GM23338 (cell line): ENCODE results near the gene MAMDC2. TPM values are rescaled to one million over a fixed set of nuclear protein-coding genes. Genes with fewer than 3 reads are reported as not detected.

Experiments
- ATAC-seq: fragments of 200-7000 bp; cut with Tn5 transposase; 3 replicates; pipeline ENCODE4 v1.9.1; 2020
- DNase-seq: peaks from one replicate; pipeline ENCODE4 v3.0.0-alpha.2; 2015; ENCODE audit warnings: low spot score
- H2AFZ ChIP-seq: fragments of 200-600 bp; sonication (generic); 2 replicates; pipeline ENCODE4 v1.8.0; 2016; ENCODE audit warnings: antibody characterized with exemption, mild to moderate bottlenecking, moderate library complexity
- H3F3A ChIP-seq: fragments of 200-600 bp; sonication (generic); replicated peaks from 2 replicates; pipeline ENCODE4 v1.8.0; 2017; ENCODE audit warnings: antibody characterized with exemption, mixed run types, low read depth
- H3K27ac ChIP-seq: fragments of 200-600 bp; sonication (generic); 2 replicates; pipeline ENCODE4 v1.6.1; 2016; ENCODE audit warnings: low read depth
- H3K27me3 ChIP-seq: fragments of 200-600 bp; sonication (generic); 2 replicates; pipeline ENCODE4 v1.8.0; 2016; ENCODE audit warnings: mild to moderate bottlenecking, mixed run types, moderate library complexity; ENCODE audit not compliant: insufficient read depth
- H3K36me3 ChIP-seq: fragments of 200-600 bp; sonication (generic); 2 replicates; pipeline ENCODE4 v1.8.0; 2016; ENCODE audit warnings: mild to moderate bottlenecking; ENCODE audit not compliant: insufficient read depth
- H3K4me1 ChIP-seq: fragments of 200-600 bp; sonication (generic); 2 replicates; pipeline ENCODE4 v1.8.0; 2016; ENCODE audit warnings: mild to moderate bottlenecking, moderate library complexity; ENCODE audit not compliant: insufficient read depth
- H3K4me2 ChIP-seq: fragments of 200-600 bp; sonication (generic); 2 replicates; pipeline ENCODE4 v1.7.1; 2017; ENCODE audit warnings: mixed run types
- H3K4me3 ChIP-seq: fragments of 200-600 bp; sonication (generic); 2 replicates; pipeline ENCODE4 v1.6.1; 2016; ENCODE audit warnings: mixed run types
- H3K79me2 ChIP-seq: fragments of 200-600 bp; sonication (generic); replicated peaks from 2 replicates; pipeline ENCODE4 v1.8.0; 2017; ENCODE audit warnings: mild to moderate bottlenecking; ENCODE audit not compliant: insufficient read depth
- H3K9me2 ChIP-seq: fragments of 200-600 bp; sonication (generic); 2 replicates; pipeline ENCODE4 v1.8.0; 2017; ENCODE audit not compliant: insufficient read depth
- H4K20me1 ChIP-seq: fragments of 200-600 bp; sonication (generic); replicated peaks from 2 replicates; pipeline ENCODE4 v1.8.0; 2017; ENCODE audit warnings: mild to moderate bottlenecking; ENCODE audit not compliant: insufficient read depth
- H3K27ac Mint-ChIP-seq: 2 replicates; pipeline ENCODE4 v1.8.0; 2020; ENCODE audit warnings: inconsistent platforms, mild to moderate bottlenecking, moderate library complexity, mixed read lengths
- H3K27me3 Mint-ChIP-seq: 3 replicates; pipeline ENCODE4 v1.8.0; 2022; ENCODE audit warnings: low read depth, mild to moderate bottlenecking, moderate library complexity, mixed read lengths, inconsistent platforms; ENCODE audit not compliant: insufficient read depth, poor library complexity
- H3K36me3 Mint-ChIP-seq: 3 replicates; pipeline ENCODE4 v1.8.0; 2021; ENCODE audit warnings: low read depth, mild to moderate bottlenecking, inconsistent platforms, moderate library complexity, mixed read lengths
- H3K4me1 Mint-ChIP-seq: 3 replicates; pipeline ENCODE4 v1.8.0; 2020; ENCODE audit warnings: mild to moderate bottlenecking, inconsistent platforms, mixed read lengths
- H3K4me3 Mint-ChIP-seq: 3 replicates; pipeline ENCODE4 v1.8.0; 2021; ENCODE audit warnings: moderate library complexity, mild to moderate bottlenecking, inconsistent platforms, mixed read lengths
- H3K9me3 Mint-ChIP-seq: 3 replicates; pipeline ENCODE4 v1.8.0; 2020; ENCODE audit warnings: moderate library complexity, mild to moderate bottlenecking, inconsistent platforms, mixed read lengths
- ETS1 ChIP-seq: IDR thresholded peaks from 2 replicates; pipeline ENCODE4 v1.6.1; 2016; ENCODE audit warnings: antibody characterized with exemption
- EZH2 ChIP-seq: fragments of 200-600 bp; sonication (generic); IDR thresholded peaks from one replicate; pipeline ENCODE4 v1.8.0; 2017; ENCODE audit warnings: antibody characterized with exemption, mild to moderate bottlenecking, low read depth; ENCODE audit not compliant: unreplicated experiment
- EZH2phosphoT487 ChIP-seq: fragments of 200-600 bp; sonication (generic); IDR thresholded peaks from one replicate; pipeline ENCODE4 v1.8.1; 2018; ENCODE audit warnings: antibody characterized with exemption; ENCODE audit not compliant: unreplicated experiment
- JUNB ChIP-seq: IDR thresholded peaks from one replicate; pipeline ENCODE4 v1.6.1; 2016; ENCODE audit warnings: antibody characterized with exemption; ENCODE audit not compliant: unreplicated experiment
- NANOG ChIP-seq: IDR thresholded peaks from 2 replicates; pipeline ENCODE4 v1.6.1; 2016; ENCODE audit warnings: antibody characterized with exemption, borderline replicate concordance
- POLR2AphosphoS5 ChIP-seq: IDR thresholded peaks from 2 replicates; pipeline ENCODE4 v1.6.1; 2016; ENCODE audit warnings: antibody characterized with exemption, low read depth
- REST ChIP-seq: IDR thresholded peaks from one replicate; pipeline ENCODE4 v1.6.1; 2018; ENCODE audit warnings: antibody characterized with exemption; ENCODE audit not compliant: unreplicated experiment
- STAT1 ChIP-seq: IDR thresholded peaks from one replicate; pipeline ENCODE4 v1.6.1; 2016; ENCODE audit warnings: antibody characterized with exemption; ENCODE audit not compliant: unreplicated experiment
- ZNF114 ChIP-seq: fragments of 250-450 bp; sonication (Bioruptor Pico); IDR thresholded peaks from 2 replicates; pipeline ENCODE4 v1.5.0; 2020; ENCODE audit warnings: mild to moderate bottlenecking, moderate library complexity
- ZNF462 ChIP-seq: fragments of 250-450 bp; sonication (Bioruptor Pico); IDR thresholded peaks from 2 replicates; pipeline ENCODE4 v1.5.0; 2020; ENCODE audit warnings: mild to moderate bottlenecking, moderate library complexity
- polyA plus RNA-seq: library from polyadenylated mRNA; unstranded; fragments of >200 nt; fragmentation: Nextera tagmentation; extraction: Ambion mirVana; gene quantifications from 2 replicates; pipeline ENCODE4 v1.2.1, GENCODE V29; 2016
- total RNA-seq: library from RNA; depleted of rRNA; stranded (reverse); fragments of >200 nt; shearing (Covaris generic); gene quantifications from 2 replicates; pipeline ENCODE4 v1.2.3, GENCODE V29; 2014

Gene MAMDC2
- total and polyA plus RNA-seq, 2 experiments from 2014 or later, result 7.7 to 19.6 TPM

GRCh38 chr9:70092190-70092589 lies 48.5 kb downstream of the MAMDC2 start:
- Mint-ChIP-seq H3K9me3 (no peaks in the 10 kb centered on the region), H3K27me3 (peaks cover 3% of the 10 kb centered on the region), H3K4me3 (no peak overlapping the region), H3K4me1 (no peaks in the 10 kb centered on the region), H3K27ac (no peak overlapping the region), H3K36me3 (no peaks in the 10 kb centered on the region)
- Histone ChIP-seq H3K27ac (no peak overlapping the region), H3K4me1 (peaks cover 8% of the 10 kb centered on the region; the same call in 1 of the 2 replicates), H3K4me3 (no peak overlapping the region), H3K9me2 (no peaks in the 10 kb centered on the region), H4K20me1 (no peaks in the 10 kb centered on the region), H3K79me2 (no peaks in the 10 kb centered on the region), H3F3A (no peaks in the 10 kb centered on the region), H3K27me3 (no peaks in the 10 kb centered on the region), H3K4me2 (no peak overlapping the region), H2AFZ (no peak overlapping the region), H3K36me3 (no peaks in the 10 kb centered on the region)
- TF ChIP-seq REST (no peak), STAT1 (no peak), JUNB (no peak), ETS1 (no peak), ZNF114 (CRISPR knock-in tag) (no peak), POLR2AphosphoS5 (no peak), EZH2 (no peak), EZH2phosphoT487 (no peak), NANOG (no peak), ZNF462 (CRISPR knock-in tag) (no peak)
- ATAC-seq (no peak), DNase-seq (no peak)
